Testis (tissue), 3 donors: Measurements from ENCODE around the gene TTF1. TPM values are rescaled to one million over a fixed set of nuclear protein-coding genes. Genes with fewer than 3 reads are reported as not detected.

ENCODE experiments used
- DNase-seq: peaks from one replicate; pipeline ENCODE4 v3.0.0-alpha.2; 2019
- H3K27ac ChIP-seq, 2 donors: fragments of 200-600 bp; sonication (generic); one replicate each; pipeline ENCODE4 v1.5.1; 2019
- H3K27me3 ChIP-seq: fragments of 200-600 bp; sonication (generic); one replicate; pipeline ENCODE4 v1.5.1; 2019
- H3K36me3 ChIP-seq: fragments of 200-600 bp; sonication (generic); one replicate; pipeline ENCODE4 v1.5.1; 2017; ENCODE audit warnings: low read depth; ENCODE audit errors: missing control alignments
- H3K4me1 ChIP-seq: fragments of 200-600 bp; sonication (generic); one replicate; pipeline ENCODE4 v1.5.1; 2019
- H3K4me3 ChIP-seq, 2 donors: fragments of 200-600 bp; sonication (generic); one replicate each; pipeline ENCODE4 v1.5.1; 2017 to 2019
- H3K9me3 ChIP-seq: fragments of 200-600 bp; sonication (generic); one replicate; pipeline ENCODE4 v1.5.1; 2017
- CTCF ChIP-seq, 3 experiments: fragments of 450-650 bp in 2 of 3; fragments of 200-600 bp in 1 of 3; sonication (generic) in 1 of 3; IDR thresholded peaks; one replicate each; pipeline ENCODE4 v1.5.1; 2016 to 2019; ENCODE audit warnings: antibody characterized with exemption in 3 of 3, mild to moderate bottlenecking in 2 of 3, moderate library complexity in 1 of 3
- POLR2A ChIP-seq: fragments of 450-650 bp; IDR thresholded peaks from one replicate; pipeline ENCODE4 v1.6.1; 2017; ENCODE audit warnings: antibody characterized with exemption, mild to moderate bottlenecking, moderate library complexity
- WGBS, 2 donors: methylation state at CpG; one replicate each; pipeline ENCODE4 v1.1.5; 2018; 5-methylcytosine and 5-hydroxymethylcytosine counted together
- intact Hi-C: fragments of 100-400 bp; cut with DNase I; formaldehyde crosslinking; loops from one replicate; pipeline ENCODE4 v1.15.1; 2023; ENCODE audit warnings: low total_unique reads
- polyA plus RNA-seq: library from polyadenylated mRNA; stranded (reverse); fragments of 350-450 nt; fragmentation: Illumina TruSeq; extraction: RNeasy Lipid Tissue Mini Kit (QIAGEN cat#74804); gene quantifications from one replicate; pipeline ENCODE4 v1.2.3, GENCODE V29; 2014; ENCODE audit warnings: low read depth, low replicate concordance; ENCODE audit not compliant: insufficient read depth
- total RNA-seq, 2 donors: library from RNA; depleted of rRNA; stranded (reverse); fragments of >200 nt; gene quantifications; one replicate each; pipeline ENCODE4 v1.2.3, GENCODE V29; 2016

TTF1 gene
- total and polyA plus RNA-seq, 3 donors from 2014 or later: 15.4 to 19.4 (median 19.2) TPM

- H3K27me3 ChIP-seq: no peaks in the 10 kb centered on the region
- peak; percentile 81 for TF ChIP-seq POLR2A
- peak in 1 of 3 experiments; percentile 1 for TF ChIP-seq CTCF (IDR thresholded peaks at IDR 0.05)
- H3K36me3 ChIP-seq: no peaks in the 10 kb centered on the region
- WGBS, 2 donors: 1 to 2% methylated on average over 11 to 50 of the region's 82 CpGs
- H3K4me1 ChIP-seq: peaks cover 27% of the 10 kb centered on the region
- H3K9me3 ChIP-seq: no peaks in the 10 kb centered on the region
- intact Hi-C loops: no loop called here
- peak within 1 kb of the TSS; percentile 88 to 98 for H3K4me3 ChIP-seq
- H3K27ac ChIP-seq: peak within 1 kb of the TSS; percentile 91 to 93
- DNase-seq: peak; percentile 98
These were observed 51.8 kb downstream of the TTF1 start, which contains the start of gene SETX for GRCh38 chr9:132354637-132355355. TSS of gene SETX (minus strand) at chr9:132354986. CDS start at chr9:132349428, 5,558 bp downstream.

GRCh38 chr9:132351404-132352045 is 55.1 kb downstream of the TTF1 start:
- WGBS, 2 donors: 80 to 82% methylated on average over 3 of the region's 3 CpGs
- Histone ChIP-seq H3K27ac (no peak overlapping the region), H3K4me3 (no peak overlapping the region), H3K4me1 (peaks cover 27% of the 10 kb centered on the region), H3K9me3 (no peaks in the 10 kb centered on the region), H3K27me3 (no peaks in the 10 kb centered on the region), H3K36me3 (no peaks in the 10 kb centered on the region)
- TF ChIP-seq CTCF (IDR thresholded peaks at IDR 0.05) (no peak), POLR2A (no peak)
- intact Hi-C loops: no loop called here
- DNase-seq: no peak

- intact Hi-C loops: no loop called here
- TF ChIP-seq CTCF (IDR thresholded peaks at IDR 0.05) (no peak), POLR2A (no peak)
- Histone ChIP-seq H3K36me3 (no peaks in the 10 kb centered on the region), H3K9me3 (no peaks in the 10 kb centered on the region), H3K4me1 (peaks cover 27% of the 10 kb centered on the region), H3K27ac (no peak overlapping the region), H3K27me3 (no peaks in the 10 kb centered on the region), H3K4me3 (no peak overlapping the region)
- no peak for DNase-seq
- 42 to 48% methylated on average over 6 of the region's 6 CpGs for WGBS, 2 donors
These were observed 55.8 kb downstream of the TTF1 start for GRCh38 chr9:132350861-132351315.

GRCh38 chr9:132348676-132349075 is 58.0 kb downstream of the TTF1 start:
- no peak for DNase-seq
- TF ChIP-seq POLR2A (no peak), CTCF (IDR thresholded peaks at IDR 0.05) (no peak)
- intact Hi-C loops: no loop called here
- H3K36me3 ChIP-seq: no peaks in the 10 kb centered on the region
- H3K27me3 ChIP-seq: no peaks in the 10 kb centered on the region
- H3K4me1 ChIP-seq: peaks cover 23% of the 10 kb centered on the region
- H3K9me3 ChIP-seq: no peaks in the 10 kb centered on the region
- WGBS, 2 donors: 63 to 71% methylated on average over 5 of the region's 5 CpGs
- H3K4me3 ChIP-seq: no peak overlapping the region
- H3K27ac ChIP-seq: no peak overlapping the region
